HG02678 (cell line): ENCODE measurements around the gene DST.
"Not testable (repeated sequence)": the region's sequence is repeated elsewhere in the genome, so short reads cannot be mapped to it uniquely, and the experiment has no call there.

Source experiments
- ATAC-seq: cut with Tn5 transposase; IDR thresholded peaks from one replicate; pipeline ENCODE4 v1.9.1; 2021; ENCODE audit warnings: mild to moderate bottlenecking, moderate library complexity; ENCODE audit not compliant: unreplicated experiment

The DST gene

GRCh38 chr6:56664029-56664428, 21.3 kb upstream of the DST start:
- ATAC-seq: no peak

- no peak for ATAC-seq
Observed at GRCh38 chr6:56663344-56663743, 20.7 kb upstream of the DST start.

GRCh38 chr6:56661338-56661737, 18.6 kb upstream of the DST start:
- ATAC-seq: not testable (repeated sequence)

- peak; percentile 23 for ATAC-seq
Observed at GRCh38 chr6:56660381-56660730, 17.7 kb upstream of the DST start.

GRCh38 chr6:56659721-56660380, 17.2 kb upstream of the DST start:
- ATAC-seq: peak; percentile 88

GRCh38 chr6:56658326-56658725, 15.6 kb upstream of the DST start:
- no peak for ATAC-seq

GRCh38 chr6:56657354-56657753, 14.7 kb upstream of the DST start:
- no peak for ATAC-seq

- ATAC-seq: no peak
Observed at GRCh38 chr6:56656466-56656865, 13.8 kb upstream of the DST start.

- no peak for ATAC-seq
Observed at GRCh38 chr6:56655996-56656395, 13.3 kb upstream of the DST start.

- no peak for ATAC-seq
Observed at GRCh38 chr6:56655249-56655648, 12.6 kb upstream of the DST start.

- ATAC-seq: no peak
Observed at GRCh38 chr6:56652994-56653393, 10.3 kb upstream of the DST start.

- no peak for ATAC-seq
Observed at GRCh38 chr6:56652231-56652630, 9.5 kb upstream of the DST start.

GRCh38 chr6:56650191-56650590, 7.5 kb upstream of the DST start:
- no peak for ATAC-seq

- no peak for ATAC-seq
Observed at GRCh38 chr6:56649782-56650181, 7.1 kb upstream of the DST start.

- ATAC-seq: no peak
Observed at GRCh38 chr6:56649053-56649769, 6.5 kb upstream of the DST start.

- ATAC-seq: no peak
Observed at GRCh38 chr6:56647172-56647762, 4.6 kb upstream of the DST start.

- ATAC-seq: no peak
Observed at GRCh38 chr6:56644366-56644765, 1.7 kb upstream of the DST start.

- no peak for ATAC-seq
Observed at GRCh38 chr6:56643379-56644089, 845 bp upstream of the DST start.

GRCh38 chr6:56640374-56640773, 2.3 kb downstream of the DST start:
- no peak for ATAC-seq

- ATAC-seq: no peak
Observed at GRCh38 chr6:56638760-56639159, 3.9 kb downstream of the DST start.

- ATAC-seq: no peak
Observed at GRCh38 chr6:56637640-56638039, 5.0 kb downstream of the DST start.

- ATAC-seq: no peak
Observed at GRCh38 chr6:56628105-56628504, 14.6 kb downstream of the DST start.
